RWPE1 (cell line): ENCODE data around the gene IPP.

ENCODE experiments used
- CTCF ChIA-PET: fragments of 350-600 bp; sonication (Branson Sonifier 250); formaldehyde crosslinking; extraction: SDS; loops from one replicate; lab custom pipeline; 2021; lab: Yijun Ruan, JAX
- POLR2A ChIA-PET: fragments of 400-600 bp; formaldehyde crosslinking; extraction: SDS; loops from one replicate; lab custom pipeline; 2020; ENCODE audit warnings: antibody characterized with exemption; ENCODE audit not compliant: low non-redundant PET; lab: Yijun Ruan, JAX
- DNase-seq: peaks from one replicate; pipeline ENCODE4 v3.0.0; 2012; ENCODE audit warnings: low spot score
- H3K27ac ChIP-seq: fragments of 450-650 bp; 2 replicates; pipeline ENCODE4 v1.5.1; 2017
- CTCF ChIP-seq: fragments of 450-650 bp; conservative IDR thresholded peaks from 2 replicates; pipeline ENCODE4 v1.5.1; 2017; ENCODE audit warnings: low read depth, mild to moderate bottlenecking

The IPP gene

GRCh38 chr1:45787905-45788304 is 37.5 kb upstream of the IPP start:
- no peak for DNase-seq
- ChIA-PET POLR2A (interaction anchor here (0.6 kb wide), 1 partner anchor 25 kb away, joined by 5 read pairs; no protein-coding TSS in a partner anchor), CTCF (no interaction called here)
- H3K27ac ChIP-seq, result no peak overlapping the region
- no peak for TF ChIP-seq CTCF

GRCh38 chr1:45785583-45785982 is 35.1 kb upstream of the IPP start:
- H3K27ac ChIP-seq, result no peak overlapping the region
- CTCF ChIA-PET, result no interaction called here
- POLR2A ChIA-PET, result no interaction called here
- DNase-seq, result no peak
- TF ChIP-seq CTCF, result no peak

- POLR2A ChIA-PET, result no interaction called here
- CTCF ChIA-PET, result no interaction called here
Observed at GRCh38 chr1:45775794-45776193, 25.3 kb upstream of the IPP start.

GRCh38 chr1:45772971-45773370 is 22.5 kb upstream of the IPP start:
- POLR2A ChIA-PET, result no interaction called here
- no peak for DNase-seq
- CTCF ChIA-PET, result no interaction called here
- H3K27ac ChIP-seq, result no peak overlapping the region
- no peak for TF ChIP-seq CTCF

More at GRCh38 chr1:45775794-45776193, 25.3 kb upstream of the IPP start:
- no peak overlapping the region for H3K27ac ChIP-seq
- no peak for DNase-seq
- TF ChIP-seq CTCF, result no peak

GRCh38 chr1:45769261-45769932 is 18.9 kb upstream of the IPP start:
- ChIA-PET POLR2A (no interaction called here), CTCF (no interaction called here)
- DNase-seq, result no peak
- no peak for TF ChIP-seq CTCF
- no peak overlapping the region for H3K27ac ChIP-seq

- no peak overlapping the region for H3K27ac ChIP-seq
- no peak for TF ChIP-seq CTCF
- ChIA-PET POLR2A (no interaction called here), CTCF (no interaction called here)
- no peak for DNase-seq
Observed at GRCh38 chr1:45767035-45767434, 16.6 kb upstream of the IPP start.
